Thyroid gland (tissue), 4 donors: ENCODE results near the gene TADA3. TPM values are rescaled to one million over a fixed set of nuclear protein-coding genes. Genes with fewer than 3 reads are reported as not detected.

Experiments
- DNase-seq, 2 donors: peaks; one replicate each; pipeline ENCODE4 v3.0.0-alpha.2; 2019
- H3K27ac ChIP-seq, 3 donors: fragments of 200-600 bp; sonication (generic); 1 replicate in 2 of 3; 2 replicates in 1 of 3; pipeline ENCODE4 v1.5.1; 2016 to 2019; ENCODE audit warnings: mild to moderate bottlenecking in 1 of 3, moderate library complexity in 1 of 3
- H3K27me3 ChIP-seq: fragments of 200-600 bp; sonication (generic); one replicate; pipeline ENCODE4 v1.5.1; 2019
- H3K36me3 ChIP-seq, 2 donors: fragments of 200-600 bp; sonication (generic); one replicate each; pipeline ENCODE4 v1.5.1; 2016 to 2019
- H3K4me1 ChIP-seq, 2 donors: fragments of 200-600 bp; sonication (generic); one replicate each; pipeline ENCODE4 v1.5.1; 2017 to 2019
- H3K4me3 ChIP-seq, 3 donors: fragments of 200-600 bp; sonication (generic); replicated peaks in 1 of 3; 1 replicate in 2 of 3; 2 replicates in 1 of 3; pipeline ENCODE4 v1.5.1; 2016; ENCODE audit warnings: mild to moderate bottlenecking in 1 of 3
- H3K9me3 ChIP-seq: fragments of 200-600 bp; sonication (generic); one replicate; pipeline ENCODE4 v1.5.1; 2017
- CTCF ChIP-seq, 6 experiments: fragments of 200-600 bp in 3 of 6; fragments of 450-650 bp in 3 of 6; sonication (generic) in 3 of 6; IDR thresholded peaks; one replicate each; pipeline ENCODE4 v1.5.1; 2016 to 2019; ENCODE audit warnings: antibody characterized with exemption in 6 of 6, mild to moderate bottlenecking in 2 of 6, inconsistent platforms in 1 of 6, moderate library complexity in 1 of 6
- POLR2A ChIP-seq, 2 donors: fragments of 450-650 bp; IDR thresholded peaks; one replicate each; pipeline ENCODE4 v1.6.1; 2017; ENCODE audit warnings: antibody characterized with exemption in 2 of 2, mild to moderate bottlenecking in 2 of 2, moderate library complexity in 1 of 2
- WGBS, 2 donors: methylation state at CpG; one replicate each; pipeline ENCODE4 v1.1.5; 2017; 5-methylcytosine and 5-hydroxymethylcytosine counted together
- intact Hi-C: fragments of 100-400 bp; cut with DNase I; formaldehyde crosslinking; loops from one replicate; pipeline ENCODE4 v1.15.1; 2023
- total RNA-seq, 4 donors: library from RNA; depleted of rRNA; stranded (reverse); fragments of >200 nt; gene quantifications; one replicate each; pipeline ENCODE4 v1.2.3, GENCODE V29; 2016

TADA3 gene
- total RNA-seq, 4 donors from 2014 or later: 64.2 to 93.3 (median 83.3) TPM

- WGBS, 2 donors: 46 to 63% methylated on average over 3 of the region's 3 CpGs
- Histone ChIP-seq H3K27me3 (no peaks in the 10 kb centered on the region), H3K36me3 (peaks cover 23 to 36% of the 10 kb centered on the region in 2 donors), H3K9me3 (no peaks in the 10 kb centered on the region), H3K4me3 (no peak overlapping the region), H3K27ac (no peak overlapping the region), H3K4me1 (peaks cover 0 to 44% of the 10 kb centered on the region in 2 donors)
- no peak for TF ChIP-seq POLR2A (IDR thresholded peaks at IDR 0.05)
- TF ChIP-seq CTCF (IDR thresholded peaks at IDR 0.05): no peak
- DNase-seq: no peak
- intact Hi-C loops: no loop called here
These were observed 9.5 kb downstream of the TADA3 start for GRCh38 chr3:9782770-9783169.

- Histone ChIP-seq H3K9me3 (no peaks in the 10 kb centered on the region), H3K4me1 (peaks cover 0 to 45% of the 10 kb centered on the region in 2 donors), H3K27ac (peak overlapping the region in 2 of 3 donors; percentile 43 to 49), H3K36me3 (peaks cover 18 to 36% of the 10 kb centered on the region in 2 donors), H3K27me3 (no peaks in the 10 kb centered on the region), H3K4me3 (no peak overlapping the region)
- intact Hi-C loops: no loop called here
- TF ChIP-seq CTCF (IDR thresholded peaks at IDR 0.05) (no peak), POLR2A (IDR thresholded peaks at IDR 0.05) (no peak)
- WGBS, 2 donors: 80 to 92% methylated on average over 3 of the region's 3 CpGs
- DNase-seq: no peak
These were observed 10.2 kb downstream of the TADA3 start for GRCh38 chr3:9781978-9782603.

DNA sequence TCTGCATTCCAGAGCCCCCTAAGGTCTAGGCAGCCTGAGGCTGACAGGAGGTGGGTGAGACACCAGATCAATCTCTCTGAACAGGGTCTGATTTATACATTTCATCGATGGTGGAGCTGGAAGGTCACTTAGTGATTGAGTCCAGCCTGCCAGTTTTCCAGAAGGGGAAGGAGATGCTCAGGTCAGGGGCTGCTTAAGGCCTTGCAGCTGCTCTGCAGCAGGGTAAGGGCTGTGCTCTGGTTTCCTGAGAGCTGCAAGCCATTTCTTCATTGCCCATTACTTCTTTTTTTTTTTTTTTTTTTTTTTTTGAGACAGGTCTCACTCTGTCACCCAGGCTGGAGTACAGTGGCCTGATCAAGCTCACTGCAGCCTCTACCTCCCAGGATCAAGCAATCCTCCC lies 10.7 kb downstream of the TADA3 start:
- DNase-seq: no peak
- Histone ChIP-seq H3K36me3 (peaks cover 14 to 36% of the 10 kb centered on the region in 2 donors), H3K4me1 (peaks cover 0 to 45% of the 10 kb centered on the region in 2 donors), H3K9me3 (no peaks in the 10 kb centered on the region), H3K27ac (peak overlapping the region; percentile 43 to 76 (median 49)), H3K27me3 (no peaks in the 10 kb centered on the region), H3K4me3 (no peak overlapping the region)
- intact Hi-C loops: no loop called here
- TF ChIP-seq POLR2A (IDR thresholded peaks at IDR 0.05): no peak
- no peak for TF ChIP-seq CTCF (IDR thresholded peaks at IDR 0.05)
- WGBS, 2 donors: 87 to 93% methylated on average over 1 of the region's 1 CpG

DNA sequence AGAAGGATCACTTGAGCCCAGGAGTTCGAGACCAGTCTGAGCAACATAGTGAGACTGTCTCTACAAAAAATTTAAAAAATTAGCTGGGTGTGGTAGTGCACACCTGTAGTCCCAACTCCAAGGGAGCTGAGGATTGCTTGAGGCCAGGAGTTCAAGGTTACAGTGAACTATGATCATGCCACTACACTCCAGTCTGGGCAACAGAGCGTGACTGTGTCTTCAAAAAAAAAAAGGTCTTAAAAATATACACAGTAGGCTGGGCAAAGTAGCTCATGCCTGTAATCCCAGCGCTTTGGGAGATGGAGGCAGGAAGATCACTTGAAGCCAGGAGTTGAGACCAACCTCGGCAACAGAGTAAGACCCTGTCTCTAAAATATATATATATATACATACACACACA lies 11.4 kb downstream of the TADA3 start:
- no peaks in the 10 kb centered on the region for H3K27me3 ChIP-seq
- intact Hi-C loops: no loop called here
- TF ChIP-seq CTCF (IDR thresholded peaks at IDR 0.05): no peak
- TF ChIP-seq POLR2A (IDR thresholded peaks at IDR 0.05): no peak
- peaks cover 14 to 32% of the 10 kb centered on the region in 2 donors for H3K36me3 ChIP-seq
- H3K27ac ChIP-seq: peak overlapping the region; percentile 43 to 76 (median 49)
- 66 to 70% methylated on average over 4 of the region's 4 CpGs for WGBS, 2 donors
- H3K4me1 ChIP-seq: peaks cover 0 to 45% of the 10 kb centered on the region in 2 donors
- H3K9me3 ChIP-seq: no peaks in the 10 kb centered on the region
- DNase-seq: no peak
- no peak overlapping the region for H3K4me3 ChIP-seq

GRCh38 chr3:9780458-9780812 lies 11.8 kb downstream of the TADA3 start:
- no peak for TF ChIP-seq CTCF (IDR thresholded peaks at IDR 0.05)
- no peak for TF ChIP-seq POLR2A (IDR thresholded peaks at IDR 0.05)
- Histone ChIP-seq H3K36me3 (peaks cover 11 to 29% of the 10 kb centered on the region in 2 donors), H3K27me3 (no peaks in the 10 kb centered on the region), H3K27ac (peak overlapping the region; percentile 43 to 76 (median 49)), H3K4me1 (peaks cover 0 to 45% of the 10 kb centered on the region in 2 donors), H3K9me3 (no peaks in the 10 kb centered on the region), H3K4me3 (no peak overlapping the region)
- DNase-seq: peak; percentile 46 to 47
- intact Hi-C loops: no loop called here
- WGBS, 2 donors: 79 to 85% methylated on average over 10 of the region's 10 CpGs
